Nephron (organoid): ENCODE results near the gene CCNL1.

ENCODE experiments used
- H3K27ac Mint-ChIP-seq, 3 experiments: 2 replicates each; pipeline ENCODE4 v1.8.0; 2020; ENCODE audit warnings: mixed read lengths in 3 of 3, mild to moderate bottlenecking in 2 of 3, moderate library complexity in 1 of 3
- H3K27me3 Mint-ChIP-seq: 2 replicates; pipeline ENCODE4 v1.8.0; 2021; ENCODE audit warnings: low read depth, mild to moderate bottlenecking, moderate library complexity, mixed read lengths
- H3K36me3 Mint-ChIP-seq: 2 replicates; pipeline ENCODE4 v1.8.0; 2020; ENCODE audit warnings: low read depth, mixed read lengths
- H3K4me1 Mint-ChIP-seq: 2 replicates; pipeline ENCODE4 v1.8.0; 2020; ENCODE audit warnings: mixed read lengths
- H3K4me3 Mint-ChIP-seq, 3 experiments: 2 replicates each; pipeline ENCODE4 v1.8.0; 2020; ENCODE audit warnings: mild to moderate bottlenecking in 3 of 3, mixed read lengths in 3 of 3, moderate library complexity in 2 of 3
- H3K9me3 Mint-ChIP-seq: 2 replicates; pipeline ENCODE4 v1.8.0; 2020; ENCODE audit warnings: mixed read lengths
- TF ChIP-seq, protein P1 (sequence below), 3 experiments: fragments of 200-600 bp; sonication (generic); IDR thresholded peaks; one replicate each; pipeline ENCODE4 v1.5.0; 2021; ENCODE audit warnings: antibody characterized with exemption in 3 of 3; ENCODE audit not compliant: unreplicated experiment in 3 of 3

Gene CCNL1

GRCh38 chr3:157159762-157160657 is at the start of gene CCNL1:
Gene CCNL1 (minus strand): TSS chr3:157160147. CDS start chr3:157160094, 53 bp downstream.
- no peaks in the 10 kb centered on the region for H3K27me3 Mint-ChIP-seq
- peaks cover 59% of the 10 kb centered on the region for H3K4me1 Mint-ChIP-seq
- TF ChIP-seq, protein P1, sequence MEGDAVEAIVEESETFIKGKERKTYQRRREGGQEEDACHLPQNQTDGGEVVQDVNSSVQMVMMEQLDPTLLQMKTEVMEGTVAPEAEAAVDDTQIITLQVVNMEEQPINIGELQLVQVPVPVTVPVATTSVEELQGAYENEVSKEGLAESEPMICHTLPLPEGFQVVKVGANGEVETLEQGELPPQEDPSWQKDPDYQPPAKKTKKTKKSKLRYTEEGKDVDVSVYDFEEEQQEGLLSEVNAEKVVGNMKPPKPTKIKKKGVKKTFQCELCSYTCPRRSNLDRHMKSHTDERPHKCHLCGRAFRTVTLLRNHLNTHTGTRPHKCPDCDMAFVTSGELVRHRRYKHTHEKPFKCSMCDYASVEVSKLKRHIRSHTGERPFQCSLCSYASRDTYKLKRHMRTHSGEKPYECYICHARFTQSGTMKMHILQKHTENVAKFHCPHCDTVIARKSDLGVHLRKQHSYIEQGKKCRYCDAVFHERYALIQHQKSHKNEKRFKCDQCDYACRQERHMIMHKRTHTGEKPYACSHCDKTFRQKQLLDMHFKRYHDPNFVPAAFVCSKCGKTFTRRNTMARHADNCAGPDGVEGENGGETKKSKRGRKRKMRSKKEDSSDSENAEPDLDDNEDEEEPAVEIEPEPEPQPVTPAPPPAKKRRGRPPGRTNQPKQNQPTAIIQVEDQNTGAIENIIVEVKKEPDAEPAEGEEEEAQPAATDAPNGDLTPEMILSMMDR (IDR thresholded peaks at IDR 0.05; ENCODE audit: unreplicated experiment in 3 of 3): no peak

DNA sequence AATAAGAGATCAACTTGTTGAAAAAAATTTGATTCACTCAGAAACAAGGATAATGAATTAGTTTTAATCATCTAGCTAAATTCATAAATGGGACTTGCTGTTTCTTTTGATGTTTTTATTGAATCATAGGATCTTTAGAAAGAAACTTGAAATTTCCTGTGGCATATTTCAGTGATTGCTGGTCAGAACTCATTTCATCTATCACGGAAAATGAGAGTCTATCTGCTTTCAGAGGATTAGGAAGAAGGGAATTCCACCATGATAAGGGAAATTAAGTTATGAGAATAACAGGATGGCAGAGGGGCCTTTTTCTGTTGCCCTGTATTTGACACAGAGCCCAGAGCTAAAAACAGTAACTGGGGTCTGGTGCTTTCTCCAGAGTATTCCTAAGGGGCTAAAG is 44.9 kb upstream of the CCNL1 start:
- Mint-ChIP-seq H3K9me3 (no peaks in the 10 kb centered on the region), H3K36me3 (no peaks in the 10 kb centered on the region), H3K27me3 (no peaks in the 10 kb centered on the region), H3K4me1 (peaks cover 10% of the 10 kb centered on the region), H3K4me3 (no peak overlapping the region), H3K27ac (peak overlapping the region in 1 of 3 experiments; percentile 78)
- TF ChIP-seq, protein P1 (IDR thresholded peaks at IDR 0.05; ENCODE audit: unreplicated experiment in 3 of 3): no peak

More at GRCh38 chr3:157159762-157160657, at the start of gene CCNL1:
- Mint-ChIP-seq H3K27ac (peak within 1 kb of the TSS; percentile 99 to 100 (median 100)), H3K9me3 (no peaks in the 10 kb centered on the region), H3K36me3 (peaks cover 38% of the 10 kb centered on the region), H3K4me3 (peak within 1 kb of the TSS; percentile 97 to 100 (median 99))

GRCh38 chr3:157204431-157204830 is 44.5 kb upstream of the CCNL1 start:
- H3K27me3 Mint-ChIP-seq: no peaks in the 10 kb centered on the region
- H3K4me1 Mint-ChIP-seq: peaks cover 10% of the 10 kb centered on the region
- H3K27ac Mint-ChIP-seq: peak overlapping the region in 2 of 3 experiments; percentile 78 to 80
- H3K4me3 Mint-ChIP-seq: no peak overlapping the region
- TF ChIP-seq, protein P1 (IDR thresholded peaks at IDR 0.05; ENCODE audit: unreplicated experiment in 3 of 3): peak; percentile 54 to 73 (median 58)
- H3K9me3 Mint-ChIP-seq: no peaks in the 10 kb centered on the region
- no peaks in the 10 kb centered on the region for H3K36me3 Mint-ChIP-seq

DNA sequence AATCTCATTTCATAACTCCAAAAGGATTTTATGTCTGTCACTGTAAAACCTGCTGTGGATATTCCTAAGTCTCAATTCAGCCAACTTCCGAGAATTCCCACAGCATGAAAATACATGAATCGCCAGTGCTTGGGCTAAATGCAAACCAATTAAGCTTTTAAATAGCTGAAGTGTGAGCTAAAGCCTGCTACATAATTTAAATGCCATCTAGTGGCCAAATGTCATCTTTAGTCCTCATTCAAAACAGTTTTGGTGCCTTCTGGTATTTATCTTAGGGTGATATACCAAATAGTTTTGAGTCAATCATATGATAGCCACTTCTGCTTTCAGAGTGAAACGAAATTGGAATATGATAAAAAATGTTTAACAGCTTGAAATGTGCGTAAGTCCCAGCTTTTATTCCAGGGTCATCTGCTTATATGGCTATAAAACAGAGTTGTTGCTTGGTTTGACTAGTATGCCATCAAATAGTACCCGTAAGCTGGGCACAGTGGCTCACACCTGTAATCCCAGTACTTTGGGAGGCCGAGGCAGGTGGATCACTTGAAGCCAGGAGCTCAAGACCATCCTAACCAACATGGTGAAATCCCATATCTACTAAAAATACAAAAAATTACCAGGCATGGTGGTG is 41.8 kb upstream of the CCNL1 start:
- no peak overlapping the region for H3K4me3 Mint-ChIP-seq
- no peak overlapping the region for H3K27ac Mint-ChIP-seq
- no peaks in the 10 kb centered on the region for H3K36me3 Mint-ChIP-seq
- H3K27me3 Mint-ChIP-seq: no peaks in the 10 kb centered on the region
- H3K9me3 Mint-ChIP-seq: peaks cover 3% of the 10 kb centered on the region
- peaks cover 10% of the 10 kb centered on the region for H3K4me1 Mint-ChIP-seq
- TF ChIP-seq, protein P1 (IDR thresholded peaks at IDR 0.05; ENCODE audit: unreplicated experiment in 3 of 3): peak in 2 of 3 experiments; percentile 43 to 46

GRCh38 chr3:157199841-157200240 is 39.9 kb upstream of the CCNL1 start:
- Mint-ChIP-seq H3K27me3 (no peaks in the 10 kb centered on the region), H3K27ac (no peak overlapping the region), H3K36me3 (peaks cover 1% of the 10 kb centered on the region), H3K4me3 (no peak overlapping the region), H3K4me1 (peaks cover 6% of the 10 kb centered on the region), H3K9me3 (peaks cover 14% of the 10 kb centered on the region)
- TF ChIP-seq, protein P1 (IDR thresholded peaks at IDR 0.05; ENCODE audit: unreplicated experiment in 3 of 3): no peak
